ENCODE results near the gene OR1N2.
"Not testable (repeated sequence)": the region's sequence is repeated elsewhere in the genome, so short reads cannot be mapped to it uniquely, and the experiment has no call there.

OR1N2 gene, protein sequence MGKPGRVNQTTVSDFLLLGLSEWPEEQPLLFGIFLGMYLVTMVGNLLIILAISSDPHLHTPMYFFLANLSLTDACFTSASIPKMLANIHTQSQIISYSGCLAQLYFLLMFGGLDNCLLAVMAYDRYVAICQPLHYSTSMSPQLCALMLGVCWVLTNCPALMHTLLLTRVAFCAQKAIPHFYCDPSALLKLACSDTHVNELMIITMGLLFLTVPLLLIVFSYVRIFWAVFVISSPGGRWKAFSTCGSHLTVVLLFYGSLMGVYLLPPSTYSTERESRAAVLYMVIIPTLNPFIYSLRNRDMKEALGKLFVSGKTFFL

DNA sequence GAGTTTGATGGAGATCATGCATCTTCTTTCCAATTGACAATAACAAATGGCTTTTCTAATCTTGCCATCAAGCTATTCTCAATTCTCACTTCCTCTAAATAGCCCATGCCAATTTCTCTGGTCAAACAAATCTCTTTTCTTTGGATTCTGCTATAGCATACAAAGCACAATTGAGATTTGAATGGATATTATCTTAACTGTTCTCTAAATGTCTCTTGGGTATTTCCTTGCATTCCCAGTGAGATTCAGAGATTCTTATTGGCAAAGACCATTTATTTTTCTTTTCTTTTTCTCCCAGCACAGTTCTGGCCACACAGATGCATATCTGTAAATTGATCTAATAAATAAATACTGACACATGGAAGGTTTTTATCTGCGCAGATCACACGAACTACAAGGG is at the start of gene OR1N2:
Gene OR1N2, plus strand, starts transcription at position 301 of the 400 bp plus-strand sequence. CDS start 100 bp downstream, outside the sequence.
- no peak within 1 kb of the TSS for H3K4me3 ChIP-seq (ENCODE audit: low read depth in 1 of 2, low read length in 2 of 2)
- no peaks in the 10 kb centered on the region for H3K27me3 ChIP-seq (ENCODE audit: low read depth, low read length)
- no peaks in the 10 kb centered on the region for H3K4me1 ChIP-seq (ENCODE audit: control insufficient read depth in 1 of 2, insufficient read depth in 2 of 2, low read length in 2 of 2)
- H3K9me3 ChIP-seq (ENCODE audit: control insufficient read depth in 1 of 2, low read length in 2 of 2) = no peaks in the 10 kb centered on the region
- no peaks in the 10 kb centered on the region for H3K36me3 ChIP-seq (ENCODE audit: control insufficient read depth in 1 of 2, insufficient read depth in 2 of 2, low read length in 2 of 2)
- no peak within 1 kb of the TSS for H3K27ac ChIP-seq (ENCODE audit: low read length)

- H3K4me3 ChIP-seq (ENCODE audit: low read depth in 1 of 2, low read length in 2 of 2) = no peak overlapping the region
- H3K27me3 ChIP-seq (ENCODE audit: low read depth, low read length) = no peaks in the 10 kb centered on the region
- H3K9me3 ChIP-seq (ENCODE audit: control insufficient read depth in 1 of 2, low read length in 2 of 2) = no peaks in the 10 kb centered on the region
- H3K27ac ChIP-seq (ENCODE audit: low read length) = no peak overlapping the region
- H3K36me3 ChIP-seq (ENCODE audit: control insufficient read depth in 1 of 2, insufficient read depth in 2 of 2, low read length in 2 of 2) = no peaks in the 10 kb centered on the region
- no peaks in the 10 kb centered on the region for H3K4me1 ChIP-seq (ENCODE audit: control insufficient read depth in 1 of 2, insufficient read depth in 2 of 2, low read length in 2 of 2)
These were observed 45.9 kb upstream of the OR1N2 start for GRCh38 chr9:122506964-122507363.

GRCh38 chr9:122510502-122510901 is 42.4 kb upstream of the OR1N2 start, which contains the start of gene OR1J2:
OR1J2 (plus strand) TSS chr9:122510802; CDS start chr9:122510802, 0 bp downstream.
- H3K4me1 ChIP-seq (ENCODE audit: control insufficient read depth in 1 of 2, insufficient read depth in 2 of 2, low read length in 2 of 2) = no peaks in the 10 kb centered on the region
- H3K27me3 ChIP-seq (ENCODE audit: low read depth, low read length) = no peaks in the 10 kb centered on the region
- no peak within 1 kb of the TSS for H3K4me3 ChIP-seq (ENCODE audit: low read depth in 1 of 2, low read length in 2 of 2)
- H3K9me3 ChIP-seq (ENCODE audit: control insufficient read depth in 1 of 2, low read length in 2 of 2) = no peaks in the 10 kb centered on the region
- H3K36me3 ChIP-seq (ENCODE audit: control insufficient read depth in 1 of 2, insufficient read depth in 2 of 2, low read length in 2 of 2) = no peaks in the 10 kb centered on the region
- H3K27ac ChIP-seq (ENCODE audit: low read length) = no peak within 1 kb of the TSS

DNA sequence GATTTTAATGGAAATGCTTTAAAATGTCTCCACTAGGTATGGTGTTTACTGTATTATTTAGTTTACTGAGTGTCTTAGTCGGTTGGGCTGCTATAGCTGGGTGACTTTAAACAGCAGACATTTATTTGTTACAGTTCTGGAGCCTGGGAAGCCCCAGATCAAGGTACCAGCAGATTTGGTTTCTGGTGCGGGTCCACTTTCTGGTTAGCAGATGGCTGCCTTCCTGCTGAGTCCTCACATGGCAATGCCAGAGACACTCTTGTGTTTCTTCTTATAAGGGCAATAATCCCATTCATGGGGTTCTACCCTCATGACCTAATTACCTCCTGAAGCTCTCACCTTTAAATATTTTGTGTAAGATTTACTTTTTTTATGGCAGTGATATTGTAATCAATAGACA is 34.7 kb upstream of the OR1N2 start:
- H3K27ac ChIP-seq (ENCODE audit: low read length) = no peak overlapping the region
- no peaks in the 10 kb centered on the region for H3K36me3 ChIP-seq (ENCODE audit: control insufficient read depth in 1 of 2, insufficient read depth in 2 of 2, low read length in 2 of 2)
- H3K27me3 ChIP-seq (ENCODE audit: low read depth, low read length) = no peaks in the 10 kb centered on the region
- H3K9me3 ChIP-seq (ENCODE audit: control insufficient read depth in 1 of 2, low read length in 2 of 2) = no peaks in the 10 kb centered on the region
- no peaks in the 10 kb centered on the region for H3K4me1 ChIP-seq (ENCODE audit: control insufficient read depth in 1 of 2, insufficient read depth in 2 of 2, low read length in 2 of 2)
- no peak overlapping the region for H3K4me3 ChIP-seq (ENCODE audit: low read depth in 1 of 2, low read length in 2 of 2)

GRCh38 chr9:122518841-122519240 is 34.1 kb upstream of the OR1N2 start, which contains the start of gene OR1J4:
OR1J4 (plus strand) TSS chr9:122519141; CDS start chr9:122519141, 0 bp downstream.
- Histone ChIP-seq H3K4me1 (ENCODE audit: control insufficient read depth in 1 of 2, insufficient read depth in 2 of 2, low read length in 2 of 2) (no peaks in the 10 kb centered on the region), H3K4me3 (ENCODE audit: low read depth in 1 of 2, low read length in 2 of 2) (no peak within 1 kb of the TSS), H3K27me3 (ENCODE audit: low read depth, low read length) (no peaks in the 10 kb centered on the region), H3K27ac (ENCODE audit: low read length) (no peak within 1 kb of the TSS), H3K9me3 (ENCODE audit: control insufficient read depth in 1 of 2, low read length in 2 of 2) (no peaks in the 10 kb centered on the region), H3K36me3 (ENCODE audit: control insufficient read depth in 1 of 2, insufficient read depth in 2 of 2, low read length in 2 of 2) (no peaks in the 10 kb centered on the region)

- no peaks in the 10 kb centered on the region for H3K27me3 ChIP-seq (ENCODE audit: low read depth, low read length)
- no peak overlapping the region for H3K4me3 ChIP-seq (ENCODE audit: low read depth in 1 of 2, low read length in 2 of 2)
- H3K9me3 ChIP-seq (ENCODE audit: control insufficient read depth in 1 of 2, low read length in 2 of 2) = no peaks in the 10 kb centered on the region
- no peaks in the 10 kb centered on the region for H3K4me1 ChIP-seq (ENCODE audit: control insufficient read depth in 1 of 2, insufficient read depth in 2 of 2, low read length in 2 of 2)
- no peaks in the 10 kb centered on the region for H3K36me3 ChIP-seq (ENCODE audit: control insufficient read depth in 1 of 2, insufficient read depth in 2 of 2, low read length in 2 of 2)
- no peak overlapping the region for H3K27ac ChIP-seq (ENCODE audit: low read length)
These were observed 33.5 kb upstream of the OR1N2 start for GRCh38 chr9:122519376-122519775.

DNA sequence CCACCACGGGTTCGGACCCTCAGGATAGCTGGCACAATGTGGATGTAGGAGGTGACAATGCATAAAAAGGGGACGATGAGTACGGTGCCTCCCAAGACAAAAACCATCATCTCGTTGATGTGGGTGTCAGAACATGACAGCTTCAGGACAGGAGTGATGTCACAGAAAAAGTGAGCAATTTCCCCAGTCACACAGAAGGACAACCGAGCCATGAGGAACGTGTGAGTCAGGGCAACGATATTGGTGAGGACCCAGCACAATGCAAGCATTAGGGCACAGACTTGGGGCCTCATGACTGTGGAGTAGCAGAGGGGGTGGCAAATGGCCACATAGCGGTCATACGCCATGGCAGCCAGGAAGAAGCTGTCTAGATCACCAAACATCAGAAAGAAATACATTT is 26.3 kb upstream of the OR1N2 start:
- H3K9me3 ChIP-seq (ENCODE audit: control insufficient read depth in 1 of 2, low read length in 2 of 2) = no peaks in the 10 kb centered on the region
- H3K27me3 ChIP-seq (ENCODE audit: low read depth, low read length) = no peaks in the 10 kb centered on the region
- no peak overlapping the region for H3K27ac ChIP-seq (ENCODE audit: low read length)
- no peaks in the 10 kb centered on the region for H3K36me3 ChIP-seq (ENCODE audit: control insufficient read depth in 1 of 2, insufficient read depth in 2 of 2, low read length in 2 of 2)
- no peaks in the 10 kb centered on the region for H3K4me1 ChIP-seq (ENCODE audit: control insufficient read depth in 1 of 2, insufficient read depth in 2 of 2, low read length in 2 of 2)
- no peak overlapping the region for H3K4me3 ChIP-seq (ENCODE audit: low read depth in 1 of 2, low read length in 2 of 2)

DNA sequence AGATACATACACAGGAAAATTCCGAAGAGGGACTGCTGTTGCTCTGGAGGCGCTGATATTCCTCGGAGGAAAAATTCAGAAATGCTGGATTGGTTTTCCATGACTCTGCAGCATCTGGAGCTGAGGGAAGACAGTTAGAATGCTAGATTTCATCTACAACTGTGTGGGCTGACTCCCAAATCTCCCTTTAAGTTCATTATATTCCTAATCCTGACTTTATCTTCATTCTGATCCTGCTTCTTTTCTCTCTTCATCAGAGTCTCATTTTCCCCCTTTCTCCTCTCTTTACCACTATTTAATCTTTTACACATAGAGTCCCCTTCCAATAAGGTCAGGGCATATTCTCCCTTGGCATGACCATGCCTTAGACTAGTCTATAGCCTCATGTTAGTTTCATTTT is 25.7 kb upstream of the OR1N2 start, which contains the start of gene OR1N1:
Gene OR1N1, minus strand, starts transcription at position 101 of the 400 bp plus-strand sequence. Its CDS starts 0 bp downstream, at position 101.
- H3K4me3 ChIP-seq (ENCODE audit: low read depth in 1 of 2, low read length in 2 of 2) = no peak within 1 kb of the TSS

GRCh38 chr9:122531157-122531556 is 21.8 kb upstream of the OR1N2 start:
- not testable (repeated sequence) for H3K4me1 ChIP-seq (ENCODE audit: control insufficient read depth in 1 of 2, insufficient read depth in 2 of 2, low read length in 2 of 2); H3K27me3 ChIP-seq (ENCODE audit: low read depth, low read length); H3K9me3 ChIP-seq (ENCODE audit: control insufficient read depth in 1 of 2, low read length in 2 of 2); H3K27ac ChIP-seq (ENCODE audit: low read length); H3K36me3 ChIP-seq (ENCODE audit: control insufficient read depth in 1 of 2, insufficient read depth in 2 of 2, low read length in 2 of 2); H3K4me3 ChIP-seq (ENCODE audit: low read depth in 1 of 2, low read length in 2 of 2)

More for the DNA sequence above, 25.7 kb upstream of the OR1N2 start, which contains the start of gene OR1N1:
- H3K4me1 ChIP-seq (ENCODE audit: control insufficient read depth in 1 of 2, insufficient read depth in 2 of 2, low read length in 2 of 2) = no peaks in the 10 kb centered on the region
- H3K27me3 ChIP-seq (ENCODE audit: low read depth, low read length) = no peaks in the 10 kb centered on the region
- no peaks in the 10 kb centered on the region for H3K9me3 ChIP-seq (ENCODE audit: control insufficient read depth in 1 of 2, low read length in 2 of 2)
- H3K27ac ChIP-seq (ENCODE audit: low read length) = no peak within 1 kb of the TSS
- no peaks in the 10 kb centered on the region for H3K36me3 ChIP-seq (ENCODE audit: control insufficient read depth in 1 of 2, insufficient read depth in 2 of 2, low read length in 2 of 2)

GRCh38 chr9:122536134-122536533 is 16.8 kb upstream of the OR1N2 start:
- H3K36me3 ChIP-seq (ENCODE audit: control insufficient read depth in 1 of 2, insufficient read depth in 2 of 2, low read length in 2 of 2) = no peaks in the 10 kb centered on the region
- no peaks in the 10 kb centered on the region for H3K9me3 ChIP-seq (ENCODE audit: control insufficient read depth in 1 of 2, low read length in 2 of 2)
- H3K4me1 ChIP-seq (ENCODE audit: control insufficient read depth in 1 of 2, insufficient read depth in 2 of 2, low read length in 2 of 2) = no peaks in the 10 kb centered on the region
- no peak overlapping the region for H3K4me3 ChIP-seq (ENCODE audit: low read depth in 1 of 2, low read length in 2 of 2)
- no peak overlapping the region for H3K27ac ChIP-seq (ENCODE audit: low read length)
- no peaks in the 10 kb centered on the region for H3K27me3 ChIP-seq (ENCODE audit: low read depth, low read length)

DNA sequence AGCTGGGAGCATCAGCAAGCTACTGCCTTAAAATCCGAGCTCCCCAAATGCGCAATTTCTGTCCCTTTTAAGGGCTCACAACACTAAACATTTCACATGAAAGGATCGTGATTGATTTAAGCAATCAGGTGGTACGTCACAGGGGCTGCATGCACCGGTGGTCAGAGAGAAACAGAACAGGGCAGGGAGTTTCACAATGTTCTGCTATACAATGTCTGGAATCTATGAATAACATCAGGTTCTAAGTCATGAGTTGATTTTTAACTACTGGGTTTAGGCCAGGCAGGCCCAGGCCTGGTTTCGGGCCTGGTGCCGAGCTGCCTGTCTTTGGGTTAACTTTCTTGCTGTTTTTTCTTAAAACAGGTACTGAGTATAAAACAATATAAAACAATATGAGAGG is 15.8 kb upstream of the OR1N2 start:
- H3K27ac ChIP-seq (ENCODE audit: low read length); H3K4me3 ChIP-seq (ENCODE audit: low read depth in 1 of 2, low read length in 2 of 2); H3K4me1 ChIP-seq (ENCODE audit: control insufficient read depth in 1 of 2, insufficient read depth in 2 of 2, low read length in 2 of 2); H3K9me3 ChIP-seq (ENCODE audit: control insufficient read depth in 1 of 2, low read length in 2 of 2); H3K36me3 ChIP-seq (ENCODE audit: control insufficient read depth in 1 of 2, insufficient read depth in 2 of 2, low read length in 2 of 2); H3K27me3 ChIP-seq (ENCODE audit: low read depth, low read length): not testable (repeated sequence)

GRCh38 chr9:122538757-122539156 is 14.2 kb upstream of the OR1N2 start:
- H3K27me3 ChIP-seq (ENCODE audit: low read depth, low read length) = no peaks in the 10 kb centered on the region
- no peaks in the 10 kb centered on the region for H3K9me3 ChIP-seq (ENCODE audit: control insufficient read depth in 1 of 2, low read length in 2 of 2)
- H3K4me3 ChIP-seq (ENCODE audit: low read depth in 1 of 2, low read length in 2 of 2) = no peak overlapping the region
- no peaks in the 10 kb centered on the region for H3K36me3 ChIP-seq (ENCODE audit: control insufficient read depth in 1 of 2, insufficient read depth in 2 of 2, low read length in 2 of 2)
- H3K27ac ChIP-seq (ENCODE audit: low read length) = no peak overlapping the region
- H3K4me1 ChIP-seq (ENCODE audit: control insufficient read depth in 1 of 2, insufficient read depth in 2 of 2, low read length in 2 of 2) = no peaks in the 10 kb centered on the region

All from muscle layer of duodenum (tissue), 2 donors.